Transverse colon (tissue), 3 donors: Measurements from ENCODE around the gene ZNF207.

ENCODE experiments used
- EP300 ChIP-seq: sonication (generic); formaldehyde crosslinking; IDR thresholded peaks from one replicate; pipeline ENCODE4 v1.6.1; 2017; ENCODE audit warnings: antibody characterized with exemption, low read depth
- POLR2A ChIP-seq: fragments of 450-650 bp; IDR thresholded peaks from one replicate; pipeline ENCODE4 v1.6.1; 2016; ENCODE audit warnings: antibody characterized with exemption, mild to moderate bottlenecking, moderate library complexity
- TF ChIP-seq, protein P1 (sequence below), 5 experiments: fragments of 200-600 bp in 3 of 5; fragments of 450-650 bp in 2 of 5; sonication (generic) in 3 of 5; IDR thresholded peaks; 1 replicate in 2 of 5; 2 replicates in 3 of 5; pipeline ENCODE4 v1.5.1; 2016 to 2017; ENCODE audit warnings: antibody characterized with exemption in 5 of 5, inconsistent platforms in 3 of 5, mild to moderate bottlenecking in 2 of 5, moderate library complexity in 1 of 5

DNA sequence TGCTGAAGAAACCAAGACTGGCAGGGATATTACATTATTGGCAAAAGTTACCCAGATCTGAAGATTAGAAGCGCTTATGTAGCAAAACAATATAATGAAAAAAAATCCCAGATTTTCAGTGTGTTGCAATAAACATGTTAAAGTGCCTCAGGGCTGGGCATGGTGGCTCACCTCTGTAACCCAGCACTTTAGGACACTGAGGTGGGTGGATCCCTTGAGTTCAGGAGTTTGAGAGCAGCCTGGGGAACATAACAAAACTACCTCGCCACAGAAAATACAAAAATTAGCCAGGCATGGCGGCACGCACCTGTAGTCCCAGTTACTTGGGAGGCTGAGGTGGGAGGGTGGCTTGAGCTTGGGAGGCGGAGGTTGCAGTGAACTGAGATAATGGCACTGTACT is 6.8 kb downstream of the ZNF207 start:
- TF ChIP-seq, protein P1, sequence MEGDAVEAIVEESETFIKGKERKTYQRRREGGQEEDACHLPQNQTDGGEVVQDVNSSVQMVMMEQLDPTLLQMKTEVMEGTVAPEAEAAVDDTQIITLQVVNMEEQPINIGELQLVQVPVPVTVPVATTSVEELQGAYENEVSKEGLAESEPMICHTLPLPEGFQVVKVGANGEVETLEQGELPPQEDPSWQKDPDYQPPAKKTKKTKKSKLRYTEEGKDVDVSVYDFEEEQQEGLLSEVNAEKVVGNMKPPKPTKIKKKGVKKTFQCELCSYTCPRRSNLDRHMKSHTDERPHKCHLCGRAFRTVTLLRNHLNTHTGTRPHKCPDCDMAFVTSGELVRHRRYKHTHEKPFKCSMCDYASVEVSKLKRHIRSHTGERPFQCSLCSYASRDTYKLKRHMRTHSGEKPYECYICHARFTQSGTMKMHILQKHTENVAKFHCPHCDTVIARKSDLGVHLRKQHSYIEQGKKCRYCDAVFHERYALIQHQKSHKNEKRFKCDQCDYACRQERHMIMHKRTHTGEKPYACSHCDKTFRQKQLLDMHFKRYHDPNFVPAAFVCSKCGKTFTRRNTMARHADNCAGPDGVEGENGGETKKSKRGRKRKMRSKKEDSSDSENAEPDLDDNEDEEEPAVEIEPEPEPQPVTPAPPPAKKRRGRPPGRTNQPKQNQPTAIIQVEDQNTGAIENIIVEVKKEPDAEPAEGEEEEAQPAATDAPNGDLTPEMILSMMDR (IDR thresholded peaks at IDR 0.05): no peak
- TF ChIP-seq POLR2A (no peak), EP300 (no peak)
